8988T (cell line): ENCODE data around the gene ANKRD52.
"Not testable (repeated sequence)": the region's sequence is repeated elsewhere in the genome, so short reads cannot be mapped to it uniquely, and the experiment has no call there.

Experiments used
- DNase-seq: peaks from one replicate; pipeline ENCODE4 v3.0.0; 2011

Gene ANKRD52

GRCh38 chr12:56204275-56204674 is 53.9 kb downstream of the ANKRD52 start:
- DNase-seq = no peak

- no peak for DNase-seq
These were observed 55.3 kb downstream of the ANKRD52 start for GRCh38 chr12:56202838-56203237.

GRCh38 chr12:56202366-56202765 is 55.8 kb downstream of the ANKRD52 start:
- DNase-seq = no peak

GRCh38 chr12:56198836-56199235 is 59.3 kb downstream of the ANKRD52 start:
- DNase-seq = no peak

- no peak for DNase-seq
These were observed 60.1 kb downstream of the ANKRD52 start for GRCh38 chr12:56197921-56198635.

- DNase-seq = not testable (repeated sequence)
These were observed 61.2 kb downstream of the ANKRD52 start for GRCh38 chr12:56196818-56197550.

- no peak for DNase-seq
These were observed 65.1 kb downstream of the ANKRD52 start for GRCh38 chr12:56193025-56193578.

GRCh38 chr12:56192582-56192981 is 65.6 kb downstream of the ANKRD52 start:
- DNase-seq = no peak

- no peak for DNase-seq
These were observed 67.5 kb downstream of the ANKRD52 start for GRCh38 chr12:56190695-56191155.

- peak; percentile 68 for DNase-seq
These were observed 68.1 kb downstream of the ANKRD52 start for GRCh38 chr12:56189918-56190694.

- peak; percentile 82 for DNase-seq
These were observed 68.9 kb downstream of the ANKRD52 start, which contains the start of gene SMARCC2 for GRCh38 chr12:56189099-56189917. Gene SMARCC2, minus strand, starts transcription at chr12:56189483. Its CDS starts 22 bp downstream, at chr12:56189461.

- DNase-seq = no peak
These were observed 69.4 kb downstream of the ANKRD52 start for GRCh38 chr12:56188778-56189098.

- DNase-seq = no peak
These were observed 69.9 kb downstream of the ANKRD52 start for GRCh38 chr12:56188131-56188777.
